ENCODE results near the gene RFX8.
"Not testable (repeated sequence)": the region's sequence is repeated elsewhere in the genome, so short reads cannot be mapped to it uniquely, and the experiment has no call there.

The RFX8 gene

DNA sequence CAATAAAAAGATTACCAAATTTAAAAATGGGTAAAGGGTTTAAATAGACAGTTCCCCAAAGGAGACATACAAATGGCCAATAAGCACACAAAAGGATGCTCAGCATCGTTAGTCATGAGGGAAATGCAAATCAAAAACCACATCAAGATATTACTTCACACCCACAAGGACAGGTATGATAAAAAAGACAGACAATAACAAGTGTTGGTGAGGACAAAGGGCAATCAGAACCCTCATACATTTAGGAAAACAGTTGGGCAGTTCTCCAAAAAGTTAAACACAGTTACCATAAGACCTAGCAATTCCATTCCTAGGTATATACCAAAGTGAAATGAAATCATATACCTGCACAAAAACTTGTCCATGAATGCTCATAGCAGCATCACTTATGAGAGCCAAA lies 102.1 kb downstream of the RFX8 start:
- DNase-seq, result no peak

DNA sequence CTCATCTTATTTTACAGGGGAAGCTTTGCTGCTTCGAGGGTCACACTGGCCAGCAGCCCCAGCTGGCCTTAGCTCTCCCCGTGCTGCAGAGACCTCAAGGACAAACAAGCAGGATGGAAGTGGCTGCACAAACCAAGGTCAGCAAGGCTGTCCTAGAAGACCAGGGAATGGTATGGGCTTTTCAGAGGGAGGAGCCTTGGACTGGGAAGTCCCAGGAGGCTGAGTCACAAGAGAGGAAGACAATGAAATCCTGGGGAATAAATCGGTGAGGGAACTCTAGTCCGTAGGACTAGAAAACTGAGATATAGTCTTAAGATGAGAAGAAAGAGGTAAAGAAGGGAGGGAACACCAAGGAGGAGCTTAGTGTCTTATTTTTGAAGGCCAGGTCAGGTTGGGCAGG lies 103.3 kb downstream of the RFX8 start:
- no peak for DNase-seq

DNA sequence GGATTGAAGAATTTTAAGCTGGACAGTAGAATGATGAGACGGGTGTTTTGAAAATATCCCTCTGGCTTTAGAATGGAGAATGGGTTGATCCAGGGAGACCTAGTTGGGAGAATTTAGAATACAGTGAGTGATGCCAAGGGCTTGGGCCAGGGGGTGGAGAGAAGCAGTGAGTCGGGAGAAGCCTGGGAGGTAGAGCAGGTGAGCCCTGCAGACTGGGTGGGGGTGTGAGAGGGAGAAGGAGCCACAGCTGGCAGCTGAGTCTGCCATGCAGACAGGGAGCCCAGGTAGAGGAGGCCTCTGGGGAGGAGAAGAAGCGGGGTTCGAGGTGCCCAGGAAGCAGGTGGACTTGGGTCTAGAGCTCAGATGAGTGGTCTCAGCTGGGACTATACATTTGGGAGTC lies 105.8 kb downstream of the RFX8 start:
- no peak for DNase-seq

DNA sequence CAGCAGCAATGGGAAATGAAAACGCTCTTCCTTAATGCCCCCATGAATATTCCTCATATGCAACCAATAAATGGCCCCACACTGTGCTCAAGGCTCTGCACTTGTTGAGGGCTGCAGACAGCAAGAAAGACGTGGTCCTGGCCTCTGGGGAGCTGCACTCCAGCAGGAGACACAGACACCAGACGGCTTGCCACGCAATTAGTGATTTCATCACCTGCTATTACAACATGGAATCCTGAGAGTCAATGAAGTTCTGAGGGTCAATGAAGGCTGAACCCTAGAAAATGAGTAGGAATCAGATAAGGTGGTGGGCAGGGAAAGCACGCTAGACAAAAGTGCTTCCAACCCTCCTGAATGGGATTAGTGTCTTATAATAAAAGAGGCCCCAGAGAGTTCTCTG lies 106.5 kb downstream of the RFX8 start:
- DNase-seq, result no peak

DNA sequence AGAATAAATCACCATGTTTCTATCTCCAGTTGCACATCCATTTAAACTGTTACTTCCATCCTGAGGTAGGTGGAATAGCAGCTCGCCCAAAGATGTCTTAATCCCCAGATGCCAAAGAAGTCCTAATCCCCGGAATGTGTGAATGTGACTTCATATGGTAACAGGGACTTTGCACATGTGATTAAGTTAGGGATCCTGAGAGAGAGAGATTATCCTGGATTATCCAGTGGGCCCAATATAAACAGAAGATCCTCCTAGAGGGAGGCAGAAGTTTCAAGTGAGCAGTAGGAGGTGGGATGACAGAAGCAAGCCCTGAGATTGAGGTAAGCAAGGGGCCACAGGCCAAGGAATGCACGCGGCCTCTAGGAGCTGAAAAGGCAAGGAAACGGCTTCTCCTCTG lies 107.4 kb downstream of the RFX8 start:
- no peak for DNase-seq

DNA sequence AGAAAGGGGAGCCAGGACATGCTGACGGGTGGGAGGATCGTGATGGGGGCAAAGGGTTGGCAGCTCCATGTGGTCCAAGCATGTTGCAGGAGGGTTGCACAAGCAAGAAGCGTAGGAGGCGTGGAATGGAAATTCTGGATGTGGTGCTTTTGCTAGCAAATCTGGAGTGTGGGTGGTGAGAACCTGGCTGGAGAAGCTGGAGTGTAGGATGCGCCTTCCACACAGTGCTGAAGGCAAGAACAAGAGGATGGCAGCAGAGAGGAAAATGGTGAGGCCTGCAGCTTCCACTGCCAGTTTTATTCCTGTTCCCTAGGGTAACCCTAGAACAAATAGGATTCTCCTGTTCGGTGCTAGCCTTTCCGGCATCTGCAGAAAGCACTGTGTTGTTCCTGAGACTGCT lies 110.0 kb downstream of the RFX8 start:
- DNase-seq, result no peak

DNA sequence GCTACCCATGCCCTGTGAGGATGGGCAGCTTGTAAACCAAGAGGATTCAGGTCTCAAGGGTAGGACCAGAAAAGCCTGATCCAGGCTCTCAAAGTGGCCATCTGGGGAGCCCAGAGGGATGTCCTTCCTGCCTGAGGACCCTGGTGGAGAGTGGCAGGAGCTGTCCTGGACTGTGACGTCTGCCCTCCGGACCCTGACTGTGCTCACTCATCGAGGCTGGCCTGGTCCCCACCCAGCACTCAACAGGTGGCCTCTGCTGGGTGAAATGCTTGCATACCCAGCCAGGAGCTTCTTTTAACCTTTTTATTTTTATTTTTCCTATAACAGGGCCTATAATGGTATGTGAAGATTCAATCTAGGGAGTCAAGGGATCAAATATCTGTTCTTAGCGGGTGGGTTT lies 112.1 kb downstream of the RFX8 start:
- no peak for DNase-seq

DNA sequence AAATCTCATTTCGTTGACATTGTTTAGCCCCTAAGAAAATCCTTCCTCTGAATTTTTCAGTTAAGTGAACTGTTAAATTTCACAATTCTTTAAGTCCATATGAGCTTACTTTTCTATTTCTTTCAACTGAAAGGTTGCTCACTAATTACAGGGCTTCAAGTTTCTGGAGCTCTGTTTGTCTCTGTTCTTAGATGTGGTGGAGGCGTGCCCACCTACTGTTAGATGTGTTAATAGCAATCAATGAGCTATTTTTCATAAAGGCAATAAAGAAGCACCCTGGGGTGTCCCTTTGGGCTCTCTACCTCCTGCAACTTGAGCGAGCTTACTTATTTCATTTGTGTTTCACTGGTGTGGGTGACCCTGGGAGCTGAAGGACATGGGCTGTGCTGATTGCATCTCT lies 112.6 kb downstream of the RFX8 start:
- no peak for DNase-seq

DNA sequence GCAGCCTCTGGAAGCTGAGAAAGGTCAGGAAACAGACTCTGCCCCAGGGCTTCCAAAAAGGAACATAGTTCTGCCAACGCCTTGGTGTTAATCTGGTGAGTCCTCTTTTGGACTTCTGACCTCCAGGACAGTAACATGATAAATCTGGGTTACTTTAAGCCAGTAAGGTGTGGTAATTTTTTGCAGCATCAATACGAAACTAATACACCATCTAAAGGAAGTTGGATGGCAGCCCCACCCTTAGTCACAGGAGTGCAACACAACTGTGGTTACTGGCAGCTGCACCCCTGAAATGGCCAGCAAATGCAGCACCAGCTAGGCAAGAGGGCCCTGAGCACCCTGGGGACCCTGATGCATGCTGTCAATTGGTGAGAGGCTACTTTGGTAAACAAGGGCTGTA lies 113.4 kb downstream of the RFX8 start:
- DNase-seq, result no peak

DNA sequence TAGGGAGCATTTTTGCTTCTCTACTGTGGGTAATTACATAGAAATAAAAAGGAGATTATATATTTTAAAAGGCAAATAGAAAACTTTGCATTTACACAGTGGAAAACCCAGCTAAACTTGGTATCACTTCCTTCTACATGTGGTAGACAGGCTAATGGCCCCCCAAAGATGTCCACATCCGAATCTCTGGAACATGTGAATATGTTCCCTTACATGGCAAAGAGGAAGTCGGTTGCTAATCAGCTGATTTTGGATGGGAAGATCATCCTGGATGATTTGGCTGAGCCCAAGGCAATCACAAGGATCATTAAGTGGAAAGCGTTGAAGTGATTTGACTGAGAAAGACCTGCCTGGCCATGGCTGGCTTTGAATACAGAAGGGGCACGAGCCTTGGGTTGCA lies 113.8 kb downstream of the RFX8 start:
- DNase-seq, result no peak

DNA sequence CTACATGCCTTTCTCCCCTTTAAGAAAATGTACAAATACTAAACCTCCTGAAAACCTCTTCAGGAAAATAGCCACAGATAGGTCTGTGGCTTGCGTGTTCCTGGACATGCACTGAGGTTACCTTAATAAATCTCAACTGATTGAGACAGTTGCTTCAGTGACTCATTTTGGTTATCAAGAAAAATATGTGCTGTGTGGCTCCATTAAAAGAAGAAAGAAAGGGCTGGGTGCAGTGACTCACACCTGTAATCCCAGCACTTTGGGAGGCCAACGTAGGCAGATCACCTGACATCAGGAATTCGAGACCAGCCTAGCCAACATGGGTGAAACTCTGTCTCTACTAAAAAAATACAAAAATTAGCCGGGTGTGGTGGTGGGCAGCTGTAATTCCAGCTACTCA lies 114.7 kb downstream of the RFX8 start:
- DNase-seq, result no peak

DNA sequence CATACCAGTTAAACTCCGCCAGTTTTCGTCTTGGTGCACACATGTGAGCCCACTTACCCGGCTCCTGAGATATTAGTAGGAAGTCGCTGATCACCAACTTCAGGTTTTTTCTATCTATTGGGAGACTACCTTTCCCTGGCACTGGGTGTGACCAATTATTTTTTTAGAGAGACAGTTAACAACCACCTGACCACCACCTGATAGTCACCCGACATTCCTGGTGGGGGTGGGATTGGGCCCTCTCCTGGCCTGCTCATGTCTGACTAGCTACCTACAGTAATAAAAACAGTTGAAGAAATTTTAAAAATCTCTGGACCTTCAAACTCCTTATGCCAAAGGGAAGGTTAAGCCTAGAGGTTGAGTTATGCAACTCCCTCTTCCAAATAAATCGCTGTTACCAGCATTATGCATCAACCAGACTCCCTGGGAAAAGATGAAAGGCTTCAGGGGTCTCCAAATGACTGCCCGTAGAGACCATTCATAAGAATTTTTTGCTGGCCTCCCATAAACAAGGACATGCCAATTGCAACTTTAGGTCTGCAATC lies 115.4 kb downstream of the RFX8 start:
- DNase-seq, result no peak

DNA sequence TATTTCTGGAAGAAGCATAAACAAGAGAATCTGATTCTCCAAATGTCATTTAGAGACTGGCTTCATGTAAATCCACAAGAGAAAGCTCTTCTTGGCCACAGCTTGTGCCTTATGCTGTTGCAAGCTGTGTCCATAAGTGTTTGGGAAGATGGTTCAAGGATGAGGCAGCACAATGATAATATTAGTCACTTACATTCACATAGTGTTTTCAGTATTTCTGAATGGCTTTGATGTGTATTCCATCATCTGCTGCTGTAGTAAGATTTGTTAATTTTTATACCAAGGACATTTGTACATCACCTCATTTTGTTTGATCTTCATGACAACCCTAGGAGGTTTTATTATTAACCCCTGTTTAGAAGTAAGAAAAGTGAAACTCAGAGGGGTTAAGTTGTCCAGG lies 117.5 kb downstream of the RFX8 start:
- DNase-seq, result no peak

DNA sequence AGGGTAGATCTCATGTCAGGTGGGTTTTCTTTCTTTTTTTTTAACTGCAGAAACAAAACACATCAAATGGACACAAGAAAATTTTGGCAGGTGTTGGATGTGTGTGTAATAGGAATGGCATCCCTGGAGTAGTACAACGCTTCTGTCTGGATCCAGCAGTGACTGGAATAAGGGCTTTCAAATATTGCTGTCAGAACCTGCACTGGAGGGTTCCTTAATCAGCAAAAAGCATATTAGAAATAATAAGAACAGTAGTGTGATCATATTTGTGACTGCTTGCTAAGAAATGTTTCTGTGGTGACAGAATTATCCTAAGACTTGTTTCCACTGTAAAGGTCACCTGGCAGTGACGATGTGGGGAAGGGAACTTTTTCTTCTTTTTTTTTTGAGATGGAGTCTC lies 118.4 kb downstream of the RFX8 start:
- DNase-seq, result no peak

DNA sequence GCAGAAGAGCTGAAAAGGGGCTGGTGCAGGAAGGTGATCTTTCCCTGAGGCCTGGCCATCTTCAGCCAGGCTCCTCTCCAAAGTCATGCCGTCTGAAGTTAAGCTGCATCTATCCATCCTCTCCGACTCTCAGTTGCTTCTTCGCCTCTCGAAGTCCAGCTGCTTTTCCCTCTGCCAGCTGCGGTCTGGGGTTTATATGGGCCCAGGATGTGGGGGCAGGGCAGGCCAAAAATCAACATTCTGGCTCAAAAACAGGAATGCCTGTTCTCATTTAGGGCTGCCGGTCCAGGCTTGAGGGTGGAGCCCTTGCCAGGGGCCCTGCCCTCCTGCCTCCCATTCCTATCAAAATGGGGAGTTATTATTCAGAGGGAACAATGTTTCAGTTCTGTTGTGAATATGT lies 118.9 kb downstream of the RFX8 start:
- no peak for DNase-seq

DNA sequence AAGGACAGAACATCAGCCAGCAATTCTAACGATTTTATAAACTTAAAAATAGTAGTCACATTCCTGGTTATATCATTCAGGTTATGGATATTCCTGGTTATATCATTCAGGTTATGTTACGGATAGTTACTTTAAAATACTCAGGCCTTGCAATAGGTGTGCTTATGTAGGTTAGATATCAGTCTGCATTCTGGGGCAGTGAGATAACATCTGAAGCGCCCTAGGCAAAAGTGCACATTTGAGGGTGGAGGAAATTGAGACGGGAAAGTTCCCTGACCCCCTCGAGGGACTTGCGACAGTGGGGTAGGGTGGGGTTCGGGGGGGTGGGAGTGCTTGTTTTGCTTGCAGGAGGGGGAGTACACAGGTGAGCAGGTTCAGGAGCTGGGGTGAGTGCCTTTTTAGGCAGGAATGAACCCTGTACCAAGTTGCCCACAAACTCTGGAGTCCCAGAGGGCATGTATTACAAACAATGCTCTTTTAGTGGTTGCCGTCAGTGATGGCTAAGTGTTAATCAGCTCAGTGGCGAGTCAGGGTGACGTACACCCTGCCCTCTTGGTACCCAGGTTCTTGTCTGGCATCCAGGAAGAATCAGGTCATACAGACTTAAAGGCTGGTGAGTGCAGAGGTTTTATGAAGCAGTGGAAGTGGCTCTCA lies 119.4 kb downstream of the RFX8 start:
- DNase-seq, result no peak

DNA sequence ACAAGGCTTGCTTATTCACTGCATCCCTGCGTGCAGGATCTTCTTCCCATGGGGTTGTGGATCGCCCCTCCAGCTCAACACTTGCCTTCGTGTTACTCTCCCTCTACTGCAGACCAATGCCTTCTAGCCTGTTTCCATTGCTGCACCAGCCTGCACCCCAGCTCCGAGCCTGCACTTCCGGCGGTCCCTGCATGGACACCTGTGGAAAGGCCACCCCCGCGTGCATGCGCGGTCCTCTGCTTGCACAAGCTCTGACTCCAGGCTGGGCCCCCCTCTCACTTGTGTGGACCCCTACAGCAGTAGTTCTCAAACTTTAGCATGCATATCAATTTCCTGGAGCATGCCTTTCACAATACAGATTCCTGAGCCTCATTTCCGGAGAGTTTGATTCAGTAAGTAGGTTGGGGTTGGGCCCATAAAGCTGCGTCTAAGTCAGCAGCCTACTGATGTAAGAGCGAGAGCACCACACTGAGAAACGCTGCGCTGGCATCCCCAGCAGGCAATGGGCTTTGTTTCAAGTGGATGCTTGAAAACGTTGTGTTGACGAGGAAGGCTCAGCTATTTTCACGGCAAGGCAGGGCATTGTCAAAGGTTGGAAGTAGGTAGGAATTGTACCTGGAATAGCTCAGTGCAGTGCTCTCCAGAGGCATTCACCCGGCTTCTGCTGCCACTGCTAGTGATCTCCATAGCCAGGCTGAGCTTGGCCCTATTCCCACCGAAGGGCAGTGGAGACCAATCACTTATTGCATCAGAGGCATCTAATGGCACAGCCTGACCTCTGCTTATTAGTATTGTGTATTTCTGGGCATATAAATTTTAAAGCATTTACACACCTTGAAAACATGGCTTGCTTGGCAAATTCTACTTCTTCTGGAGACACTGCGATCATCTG lies 120.2 kb downstream of the RFX8 start:
- no peak for DNase-seq

DNA sequence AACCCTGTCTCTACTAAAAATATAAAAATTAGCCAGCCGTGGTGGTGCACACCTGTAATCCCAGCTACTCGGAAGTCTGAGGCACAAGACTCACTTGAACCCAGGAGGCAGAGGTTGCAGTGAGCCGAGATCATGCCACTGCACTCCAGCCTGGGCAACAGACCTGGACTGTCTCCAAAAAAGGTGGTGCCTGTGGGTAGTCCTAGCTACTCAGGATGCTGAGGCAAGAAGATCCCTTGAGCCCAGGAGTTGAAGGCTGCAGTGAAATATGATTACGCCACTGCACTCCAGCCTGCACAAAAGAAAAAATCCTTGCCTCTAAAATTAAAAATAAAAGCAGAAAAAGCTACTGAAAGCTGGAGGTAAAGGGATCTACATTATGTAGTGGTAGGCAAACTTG lies 122.3 kb downstream of the RFX8 start:
- not testable (repeated sequence) for DNase-seq

DNA sequence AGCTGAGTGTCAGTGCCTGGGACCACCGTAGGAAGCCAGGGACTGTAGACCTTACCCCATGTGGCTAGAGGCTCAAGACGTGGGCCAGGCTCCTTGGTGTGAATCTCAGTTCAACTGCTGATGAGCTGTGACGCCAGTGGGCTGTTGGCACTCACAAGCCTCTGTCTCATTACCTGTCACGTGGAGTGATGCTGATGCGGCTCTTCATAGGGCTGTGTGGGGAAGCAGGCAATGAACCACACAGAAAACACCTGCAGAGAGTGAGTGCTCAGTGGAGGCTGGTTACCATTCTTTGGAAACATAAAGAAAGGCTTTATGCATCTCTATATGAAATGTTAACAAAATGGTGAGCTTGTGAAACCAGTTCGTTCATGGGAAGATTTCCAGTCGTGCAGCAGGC lies 123.7 kb downstream of the RFX8 start:
- no peak for DNase-seq

DNA sequence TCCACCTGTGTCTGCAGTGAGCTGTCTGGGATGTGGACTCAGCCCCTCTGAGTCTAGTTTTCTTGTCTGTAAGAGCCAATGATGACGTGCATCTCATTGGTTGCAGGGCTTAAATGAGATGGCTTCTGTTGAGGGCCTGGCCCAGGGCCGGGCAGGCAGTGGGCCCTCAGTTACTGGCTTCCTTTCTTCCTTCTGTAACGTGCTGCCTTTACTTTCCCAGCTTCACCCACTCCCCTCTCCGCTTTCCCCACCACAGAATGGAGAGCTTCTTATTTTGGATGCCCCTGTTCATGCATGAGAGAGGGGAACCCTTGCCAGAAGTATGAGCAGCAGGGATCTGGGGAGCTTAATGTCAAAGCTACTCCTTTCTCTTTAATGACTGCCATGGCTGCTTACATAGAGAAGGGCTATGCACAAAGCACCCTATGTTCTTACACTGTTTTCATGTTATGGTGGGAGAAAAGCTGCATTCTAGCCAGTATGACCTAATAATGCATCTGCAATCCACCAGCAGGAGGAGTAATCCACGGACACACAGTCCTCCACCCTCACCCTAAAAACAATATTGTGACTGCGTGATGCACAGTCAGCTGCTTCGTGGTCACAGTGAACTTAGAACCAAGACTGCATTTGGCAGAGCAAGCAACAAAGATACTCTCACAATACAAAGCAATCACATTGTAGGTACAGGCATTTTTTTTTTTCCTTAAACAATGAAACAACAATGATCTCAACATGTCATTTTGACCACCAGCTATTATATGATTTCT lies 124.8 kb downstream of the RFX8 start:
- no peak for DNase-seq

DNA sequence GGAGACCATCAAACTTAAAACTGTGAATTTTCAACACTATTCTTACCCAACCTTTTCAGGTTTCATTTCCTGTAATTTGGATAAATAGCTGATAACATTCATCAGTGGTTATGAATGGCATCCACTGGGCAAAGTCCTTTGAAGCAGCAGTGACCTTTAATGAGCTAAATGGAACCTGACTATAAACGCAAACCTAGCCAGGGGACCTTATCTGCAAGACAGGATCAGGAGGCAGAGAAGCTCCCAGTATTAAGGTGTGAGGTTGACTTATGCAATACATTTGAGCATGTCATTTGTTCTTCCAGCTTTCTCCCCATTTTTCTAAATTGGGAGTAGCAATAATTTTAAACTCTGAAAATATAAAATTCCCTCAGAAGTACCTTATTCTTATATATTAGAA lies 126.0 kb downstream of the RFX8 start:
- no peak for DNase-seq
